Liver (tissue), 9 donors: ENCODE measurements around the gene CEMIP. TPM values are rescaled to one million over a fixed set of nuclear protein-coding genes. Genes with fewer than 3 reads are reported as not detected.

Source experiments
- DNase-seq: peaks from one replicate; pipeline ENCODE4 v3.0.0-alpha.2; 2017; ENCODE audit warnings: low spot score
- H3K27ac ChIP-seq, 2 donors: one replicate each; pipeline ENCODE4 v1.7.0; 2013; ENCODE audit warnings: inconsistent platforms in 2 of 2, low read length in 2 of 2, control low read depth in 1 of 2, low read depth in 1 of 2, mild to moderate bottlenecking in 1 of 2
- H3K27me3 ChIP-seq, 4 donors: one replicate each; pipeline versions ENCODE4 v1.6.1 to v1.7.0; 2013; ENCODE audit warnings: low read length in 3 of 4, inconsistent platforms in 1 of 4, mild to moderate bottlenecking in 1 of 4, moderate library complexity in 1 of 4; ENCODE audit not compliant: control insufficient read depth in 4 of 4, insufficient read depth in 4 of 4
- H3K36me3 ChIP-seq, 4 donors: one replicate each; pipeline versions ENCODE4 v1.6.1 to v1.7.0; 2013; ENCODE audit warnings: low read length in 3 of 4, mild to moderate bottlenecking in 3 of 4, low read depth in 1 of 4, moderate library complexity in 1 of 4; ENCODE audit not compliant: control insufficient read depth in 4 of 4, insufficient read depth in 3 of 4
- H3K4me1 ChIP-seq, 4 donors: one replicate each; pipeline versions ENCODE4 v1.6.1 to v1.7.0; 2013; ENCODE audit warnings: low read length in 3 of 4, mild to moderate bottlenecking in 3 of 4, moderate library complexity in 1 of 4; ENCODE audit not compliant: control insufficient read depth in 4 of 4, insufficient read depth in 4 of 4
- H3K4me3 ChIP-seq, 3 donors: one replicate each; pipeline versions ENCODE4 v1.6.1 to v1.7.0; 2013; ENCODE audit warnings: low read length in 3 of 3, control low read depth in 1 of 3, low read depth in 1 of 3, mild to moderate bottlenecking in 1 of 3
- H3K9ac ChIP-seq, 2 donors: one replicate each; pipeline ENCODE4 v1.7.0; 2013; ENCODE audit warnings: low read length in 2 of 2, mild to moderate bottlenecking in 2 of 2, moderate library complexity in 2 of 2, control low read depth in 1 of 2, low read depth in 1 of 2
- H3K9me3 ChIP-seq, 4 donors: one replicate each; pipeline versions ENCODE4 v1.6.1 to v1.7.0; 2013; ENCODE audit warnings: low read length in 3 of 4; ENCODE audit not compliant: control insufficient read depth in 4 of 4
- EGR1 ChIP-seq, 2 donors: IDR thresholded peaks; 2 replicates each; pipeline ENCODE4 v1.6.1; 2016 to 2018; ENCODE audit warnings: antibody characterized with exemption in 2 of 2, low read depth in 2 of 2
- FOXA1 ChIP-seq: IDR thresholded peaks from 2 replicates; pipeline ENCODE4 v1.6.1; 2016; ENCODE audit warnings: antibody characterized with exemption
- FOXA2 ChIP-seq: IDR thresholded peaks from 2 replicates; pipeline ENCODE4 v1.6.1; 2016; ENCODE audit warnings: antibody characterized with exemption
- GABPA ChIP-seq, 2 donors: IDR thresholded peaks in 1 of 2; conservative IDR thresholded peaks in 1 of 2; 2 replicates each; pipeline ENCODE4 v1.6.1; 2016; ENCODE audit warnings: antibody characterized with exemption in 2 of 2, mild to moderate bottlenecking in 1 of 2, moderate library complexity in 1 of 2
- HNF4A ChIP-seq, 2 donors: conservative IDR thresholded peaks; 2 replicates each; pipeline ENCODE4 v1.6.1; 2016; ENCODE audit warnings: antibody characterized with exemption in 2 of 2, mild to moderate bottlenecking in 2 of 2
- HNF4G ChIP-seq: IDR thresholded peaks from 2 replicates; pipeline ENCODE4 v1.6.1; 2016; ENCODE audit warnings: antibody characterized with exemption
- JUND ChIP-seq, 2 donors: IDR thresholded peaks; 2 replicates each; pipeline ENCODE4 v1.6.1; 2016; ENCODE audit warnings: antibody characterized with exemption in 2 of 2
- NR2F2 ChIP-seq: IDR thresholded peaks from 2 replicates; pipeline ENCODE4 v1.6.1; 2016; ENCODE audit warnings: antibody characterized with exemption
- RAD21 ChIP-seq, 2 donors: IDR thresholded peaks; 2 replicates each; pipeline ENCODE4 v1.6.1; 2016; ENCODE audit warnings: antibody characterized with exemption in 2 of 2, mild to moderate bottlenecking in 2 of 2
- REST ChIP-seq: IDR thresholded peaks from 2 replicates; pipeline ENCODE4 v1.6.1; 2016; ENCODE audit warnings: antibody characterized with exemption, mild to moderate bottlenecking
- RXRA ChIP-seq, 2 donors: IDR thresholded peaks; 2 replicates each; pipeline ENCODE4 v1.6.1; 2017 to 2018; ENCODE audit warnings: antibody characterized with exemption in 2 of 2, mild to moderate bottlenecking in 1 of 2
- SP1 ChIP-seq: IDR thresholded peaks from 2 replicates; pipeline ENCODE4 v1.6.1; 2018; ENCODE audit warnings: antibody characterized with exemption, mild to moderate bottlenecking
- TAF1 ChIP-seq: conservative IDR thresholded peaks from 2 replicates; pipeline ENCODE4 v1.6.1; 2016; ENCODE audit warnings: antibody characterized with exemption, mild to moderate bottlenecking
- YY1 ChIP-seq: IDR thresholded peaks from 2 replicates; pipeline ENCODE4 v1.6.1; 2016; ENCODE audit warnings: antibody characterized with exemption, mild to moderate bottlenecking
- WGBS: extraction: QIAGEN DNeasy Blood & Tissue Kit; methylation state at CpG from one replicate; pipeline ENCODE4 v1.1.7; 2013; 5-methylcytosine and 5-hydroxymethylcytosine counted together
- polyA plus RNA-seq, 2 donors: library from polyadenylated mRNA; stranded (reverse) in 1 of 2; unstranded in 1 of 2; fragments of 200-250 nt in 1 of 2; fragments of >200 nt in 1 of 2; fragmentation: Nextera tagmentation in 1 of 2; extraction: Ambion mirVana in 1 of 2; gene quantifications; one replicate each; pipeline versions ENCODE4 v1.2.1 to v1.2.3, GENCODE V29; 2013 to 2015
- total RNA-seq, 2 donors: library from RNA; depleted of rRNA; stranded (reverse); fragments of >200 nt; gene quantifications; one replicate each; pipeline ENCODE4 v1.2.3, GENCODE V29; 2014
- TF ChIP-seq, protein P1 (sequence below): IDR thresholded peaks from 2 replicates; pipeline ENCODE4 v1.6.1; 2016; ENCODE audit warnings: antibody characterized with exemption
- TF ChIP-seq, protein P2 (sequence below): IDR thresholded peaks from 2 replicates; pipeline ENCODE4 v1.6.1; 2016; ENCODE audit warnings: antibody characterized with exemption
- TF ChIP-seq, protein P3 (sequence below): fragments of 150-350 bp; IDR thresholded peaks from 2 replicates; pipeline ENCODE4 v1.5.1; 2017; ENCODE audit warnings: improper control_type of control experiment, low read depth, low read length; ENCODE audit not compliant: missing input control
- donor health status: healthy.
- donor health status: healthy.
- donor health status: healthy.
- donor health status: healthy.
- donor health status: healthy.

The CEMIP gene
- total and polyA plus RNA-seq, 4 donors: under 0.01 to 0.89 (median 0.21) TPM

DNA sequence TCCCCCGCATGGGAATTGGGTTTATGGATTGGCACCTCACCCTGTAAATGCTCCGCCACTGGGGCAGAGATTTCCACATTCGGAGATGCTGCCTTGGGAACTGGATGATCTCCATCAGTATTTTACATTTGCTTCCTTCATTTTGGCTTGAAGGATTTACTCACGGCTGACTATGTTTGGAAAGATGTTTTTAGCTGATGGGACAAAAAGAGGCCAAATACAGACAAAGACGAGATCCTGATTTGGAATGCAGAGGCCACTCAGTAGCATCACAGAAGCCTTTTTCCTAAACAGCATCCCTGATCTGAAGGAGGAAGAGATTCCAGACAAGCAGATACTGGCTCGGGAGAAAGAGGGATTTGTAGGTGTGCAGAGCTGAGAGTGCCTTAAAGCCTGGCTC lies 133.5 kb downstream of the CEMIP start:
- WGBS: 93% methylated on average over 6 of the region's 6 CpGs
- Histone ChIP-seq H3K9ac (no peak overlapping the region), H3K27me3 (no peaks in the 10 kb centered on the region), H3K9me3 (peaks cover 0 to 5% (median 3%) of the 10 kb centered on the region in 4 donors), H3K4me1 (no peaks in the 10 kb centered on the region), H3K36me3 (peaks cover 0 to 10% (median 4%) of the 10 kb centered on the region in 4 donors), H3K4me3 (no peak overlapping the region), H3K27ac (no peak overlapping the region)
- TF ChIP-seq FOXA2 (no peak), HNF4A (conservative IDR thresholded peaks at IDR 0.05) (no peak), TAF1 (no peak), RAD21 (IDR thresholded peaks at IDR 0.05) (no peak), RXRA (IDR thresholded peaks at IDR 0.05) (no peak), EGR1 (IDR thresholded peaks at IDR 0.05; ENCODE audit: low read depth in 2 of 2) (no peak), NR2F2 (no peak), YY1 (no peak), SP1 (no peak), GABPA (IDR thresholded peaks at IDR 0.05 in 1 of 2, conservative IDR thresholded peaks at IDR 0.05 in 1 of 2) (no peak), HNF4G (no peak), FOXA1 (no peak), JUND (IDR thresholded peaks at IDR 0.05) (no peak), REST (no peak)
- TF ChIP-seq, protein P1, sequence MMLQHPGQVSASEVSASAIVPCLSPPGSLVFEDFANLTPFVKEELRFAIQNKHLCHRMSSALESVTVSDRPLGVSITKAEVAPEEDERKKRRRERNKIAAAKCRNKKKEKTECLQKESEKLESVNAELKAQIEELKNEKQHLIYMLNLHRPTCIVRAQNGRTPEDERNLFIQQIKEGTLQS: no peak
- TF ChIP-seq, protein P2, sequence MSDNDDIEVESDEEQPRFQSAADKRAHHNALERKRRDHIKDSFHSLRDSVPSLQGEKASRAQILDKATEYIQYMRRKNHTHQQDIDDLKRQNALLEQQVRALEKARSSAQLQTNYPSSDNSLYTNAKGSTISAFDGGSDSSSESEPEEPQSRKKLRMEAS: no peak
- TF ChIP-seq, protein P3, sequence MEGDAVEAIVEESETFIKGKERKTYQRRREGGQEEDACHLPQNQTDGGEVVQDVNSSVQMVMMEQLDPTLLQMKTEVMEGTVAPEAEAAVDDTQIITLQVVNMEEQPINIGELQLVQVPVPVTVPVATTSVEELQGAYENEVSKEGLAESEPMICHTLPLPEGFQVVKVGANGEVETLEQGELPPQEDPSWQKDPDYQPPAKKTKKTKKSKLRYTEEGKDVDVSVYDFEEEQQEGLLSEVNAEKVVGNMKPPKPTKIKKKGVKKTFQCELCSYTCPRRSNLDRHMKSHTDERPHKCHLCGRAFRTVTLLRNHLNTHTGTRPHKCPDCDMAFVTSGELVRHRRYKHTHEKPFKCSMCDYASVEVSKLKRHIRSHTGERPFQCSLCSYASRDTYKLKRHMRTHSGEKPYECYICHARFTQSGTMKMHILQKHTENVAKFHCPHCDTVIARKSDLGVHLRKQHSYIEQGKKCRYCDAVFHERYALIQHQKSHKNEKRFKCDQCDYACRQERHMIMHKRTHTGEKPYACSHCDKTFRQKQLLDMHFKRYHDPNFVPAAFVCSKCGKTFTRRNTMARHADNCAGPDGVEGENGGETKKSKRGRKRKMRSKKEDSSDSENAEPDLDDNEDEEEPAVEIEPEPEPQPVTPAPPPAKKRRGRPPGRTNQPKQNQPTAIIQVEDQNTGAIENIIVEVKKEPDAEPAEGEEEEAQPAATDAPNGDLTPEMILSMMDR: no peak
- no peak for DNase-seq

DNA sequence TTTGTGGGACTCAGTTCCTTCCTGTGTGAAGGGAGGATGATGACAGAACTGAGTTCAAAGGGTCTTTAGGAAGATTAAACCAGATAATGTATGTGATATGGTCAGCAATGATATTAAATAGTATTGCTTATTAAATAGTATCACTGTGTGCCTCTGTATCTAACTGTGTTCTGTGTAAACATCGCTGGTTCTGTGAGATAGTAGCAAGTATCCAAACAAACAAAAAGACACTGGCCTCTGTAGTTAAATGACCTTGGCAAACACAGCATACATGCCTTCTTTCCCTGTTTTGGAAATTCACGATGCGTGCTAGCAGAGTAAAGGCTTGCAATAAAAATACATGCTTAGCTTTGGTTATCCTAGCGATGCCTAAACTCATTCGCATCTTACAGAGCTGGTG lies 134.4 kb downstream of the CEMIP start:
- no peak for TF ChIP-seq TAF1
- peak; percentile 28 for TF ChIP-seq NR2F2
- TF ChIP-seq SP1: no peak
- H3K36me3 ChIP-seq: peaks cover 0 to 10% (median 3%) of the 10 kb centered on the region in 4 donors
- 81% methylated on average over 5 of the region's 5 CpGs for WGBS

More for the DNA sequence above, 134.4 kb downstream of the CEMIP start:
- DNase-seq: no peak
- Histone ChIP-seq H3K27ac (no peak overlapping the region), H3K4me3 (no peak overlapping the region), H3K4me1 (no peaks in the 10 kb centered on the region), H3K9ac (no peak overlapping the region), H3K27me3 (no peaks in the 10 kb centered on the region), H3K9me3 (peaks cover 0 to 5% (median 3%) of the 10 kb centered on the region in 4 donors)
